Stomach (tissue), 19 donors: ENCODE measurements around the gene KIF5B. TPM values are rescaled to one million over a fixed set of nuclear protein-coding genes. Genes with fewer than 3 reads are reported as not detected.
A peak's percentile ranks its signal among the peaks of the same experiment; 100 is the strongest.

ENCODE experiments used
- DNase-seq, 2 donors: peaks; one replicate each; pipeline versions ENCODE4 v3.0.0 to v3.0.0-alpha.2; 2013 to 2019
- H3K27ac ChIP-seq, 5 donors: fragments of 200-600 bp in 4 of 5; sonication (generic) in 4 of 5; one replicate each; pipeline ENCODE4 v1.5.1; 2013 to 2019; ENCODE audit warnings: mild to moderate bottlenecking in 1 of 5, moderate library complexity in 1 of 5
- H3K27me3 ChIP-seq, 3 donors: fragments of 200-600 bp; sonication (generic); one replicate each; pipeline ENCODE4 v1.5.1; 2017 to 2019; ENCODE audit warnings: mixed run types in 1 of 3
- H3K36me3 ChIP-seq, 4 donors: fragments of 200-600 bp; sonication (generic); 1 replicate in 3 of 4; 2 replicates in 1 of 4; pipeline ENCODE4 v1.5.1; 2016 to 2019
- H3K4me1 ChIP-seq, 4 donors: fragments of 200-600 bp; sonication (generic); one replicate each; pipeline ENCODE4 v1.5.1; 2016 to 2019
- H3K4me3 ChIP-seq, 4 donors: fragments of 200-600 bp; sonication (generic) in 3 of 4; one replicate each; pipeline ENCODE4 v1.5.1; 2016 to 2019; ENCODE audit warnings: mild to moderate bottlenecking in 1 of 4
- H3K9me3 ChIP-seq, 4 donors: fragments of 200-600 bp; sonication (generic); one replicate each; pipeline ENCODE4 v1.5.1; 2016 to 2019
- EP300 ChIP-seq: sonication (generic); formaldehyde crosslinking; IDR thresholded peaks from one replicate; pipeline ENCODE4 v1.6.1; 2017; ENCODE audit warnings: antibody characterized with exemption
- POLR2A ChIP-seq, 4 donors: fragments of 450-650 bp; IDR thresholded peaks; one replicate each; pipeline ENCODE4 v1.6.1; 2016; ENCODE audit warnings: antibody characterized with exemption in 4 of 4, control low read depth in 2 of 4, mild to moderate bottlenecking in 1 of 4, moderate library complexity in 1 of 4
- POLR2AphosphoS5 ChIP-seq, 3 donors: sonication (generic); formaldehyde crosslinking; IDR thresholded peaks; one replicate each; pipeline ENCODE4 v1.6.1; 2016; ENCODE audit warnings: antibody characterized with exemption in 3 of 3
- WGBS, 5 donors: extraction: QIAGEN DNeasy Blood & Tissue Kit in 3 of 5; methylation state at CpG; one replicate each; pipeline versions ENCODE4 v1.1.5 to v1.1.7; 2013 to 2018; 5-methylcytosine and 5-hydroxymethylcytosine counted together
- intact Hi-C: fragments of 100-400 bp; cut with DNase I; formaldehyde crosslinking; loops from one replicate; pipeline ENCODE4 v1.15.1; 2023; ENCODE audit warnings: low total_unique reads
- long read RNA-seq, 10 donors: transcript quantifications; one replicate each; lab custom pipeline, GENCODE V29; 2026
- polyA plus RNA-seq, 3 donors: library from polyadenylated mRNA; stranded (reverse); fragments of 200-250 nt; gene quantifications; one replicate each; pipeline ENCODE4 v1.2.3, GENCODE V29; 2013
- total RNA-seq, 5 donors: library from RNA; depleted of rRNA; stranded (reverse); fragments of >200 nt; gene quantifications; one replicate each; pipeline versions ENCODE4 v1.1.0 to v1.2.3, GENCODE V29; 2014 to 2016
- TF ChIP-seq, protein P1 (sequence below), 7 experiments: fragments of 450-650 bp in 4 of 7; fragments of 200-600 bp in 3 of 7; sonication (generic) in 3 of 7; IDR thresholded peaks; one replicate each; pipeline ENCODE4 v1.5.1; 2016 to 2019; ENCODE audit warnings: antibody characterized with exemption in 7 of 7, control low read depth in 2 of 7, mild to moderate bottlenecking in 1 of 7
- donor health status: healthy with polysubstance abuse.
- donor health status: Bipolar disorder and iron deficiency.
- donor health status: healthy.

KIF5B gene
- total RNA-seq, result 100 to 1,000 TPM in 2 of 5 donors, 10 to 100 TPM in 3; 61.8 to 145 (median 71.4) TPM
- polyA plus RNA-seq, result 10 to 100 TPM; 25.1 to 48.3 (median 45.1) TPM
- long read RNA-seq, donor 1, partial matches to known transcripts, result 39 of 39 reads
- long read RNA-seq, donor 1, other reads (novel, unspliced or antisense), result 0 of 39 reads
- long read RNA-seq, donor 2, full-length matches to known transcripts, result 3 of 42 reads
- long read RNA-seq, donor 2, partial matches to known transcripts, result 39 of 42 reads
- long read RNA-seq, donor 2, other reads (novel, unspliced or antisense), result 0 of 42 reads
- long read RNA-seq, donor 3, partial matches to known transcripts, result 16 of 16 reads
- long read RNA-seq, donor 3, other reads (novel, unspliced or antisense), result 0 of 16 reads
- long read RNA-seq, donor 4, result 0 reads
- long read RNA-seq, donor 5, partial matches to known transcripts, result 36 of 36 reads
- long read RNA-seq, donor 5, other reads (novel, unspliced or antisense), result 0 of 36 reads
- long read RNA-seq, donor 6, full-length matches to known transcripts, result 9 of 90 reads
- long read RNA-seq, donor 6, partial matches to known transcripts, result 81 of 90 reads
- long read RNA-seq, donor 6, other reads (novel, unspliced or antisense), result 0 of 90 reads
- long read RNA-seq, donor 7, partial matches to known transcripts, result 71 of 71 reads
- long read RNA-seq, donor 7, other reads (novel, unspliced or antisense), result 0 of 71 reads
- long read RNA-seq, donor 8, partial matches to known transcripts, result 33 of 33 reads
- long read RNA-seq, donor 8, other reads (novel, unspliced or antisense), result 0 of 33 reads
- long read RNA-seq, donor 9, full-length matches to known transcripts, result 1 of 71 reads
- long read RNA-seq, donor 9, partial matches to known transcripts, result 70 of 71 reads
- long read RNA-seq, donor 9, other reads (novel, unspliced or antisense), result 0 of 71 reads
- long read RNA-seq, donor 10, partial matches to known transcripts, result 30 of 30 reads
- long read RNA-seq, donor 10, other reads (novel, unspliced or antisense), result 0 of 30 reads

DNA sequence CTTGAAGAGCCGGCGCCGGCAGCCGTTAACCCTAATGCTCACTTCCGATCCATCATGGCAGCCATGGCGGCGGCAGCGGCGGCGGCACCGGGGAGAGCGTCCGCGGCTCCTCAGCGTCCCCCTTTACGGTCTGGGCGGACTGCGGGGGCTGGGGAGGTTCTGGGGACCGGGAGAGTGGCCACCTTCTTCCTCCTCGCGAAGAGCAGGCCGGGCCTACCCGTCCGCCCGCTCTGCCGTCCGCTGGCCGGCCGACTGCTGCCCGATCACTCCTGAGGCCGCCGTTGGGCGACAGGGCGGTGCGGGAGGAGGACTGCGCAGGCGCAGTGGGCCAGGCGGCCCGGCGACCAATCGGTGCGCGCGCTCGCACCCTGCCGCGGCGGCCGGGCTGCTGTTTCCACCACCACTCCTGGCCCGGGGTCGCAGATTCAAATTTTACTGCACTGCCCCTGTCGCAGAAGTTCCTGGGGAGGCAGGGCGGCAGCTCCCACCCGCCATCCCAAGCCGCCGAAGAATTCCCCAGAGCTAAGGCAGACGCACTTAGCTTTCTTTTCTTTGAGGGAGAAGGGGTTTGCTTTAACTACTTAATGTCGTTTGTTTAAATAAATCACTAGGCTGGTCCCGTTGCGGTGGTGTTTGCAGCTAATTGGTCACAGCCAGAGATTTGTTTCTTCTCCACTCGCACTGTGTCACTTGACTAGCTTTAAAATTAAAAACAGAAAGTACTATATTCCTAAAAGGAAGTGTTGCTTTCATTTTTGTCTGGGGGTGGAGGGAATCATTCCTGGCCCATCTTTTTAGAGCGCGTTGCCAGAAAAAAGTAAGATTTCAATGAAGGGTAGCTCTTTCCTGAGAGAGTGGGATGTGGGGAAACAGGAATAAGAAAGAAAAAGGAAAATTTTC is at the start of gene KIF5B:
TSS of gene KIF5B (minus strand) at position 290 of the 900 bp plus-strand sequence. CDS start 452 bp downstream, outside the sequence.
- 1 to 2% (median 1%) methylated on average over 12 to 63 of the region's 63 CpGs for WGBS, 5 donors
- Histone ChIP-seq H3K27me3 (no peaks in the 10 kb centered on the region), H3K36me3 (no peaks in the 10 kb centered on the region), H3K4me1 (peaks cover 10 to 46% (median 31%) of the 10 kb centered on the region in 4 donors), H3K4me3 (peak within 1 kb of the TSS; percentile 74 to 90 (median 81)), H3K9me3 (no peaks in the 10 kb centered on the region), H3K27ac (peak within 1 kb of the TSS; percentile 97 to 100 (median 98))
- TF ChIP-seq POLR2AphosphoS5 (IDR thresholded peaks at IDR 0.05) (peak; percentile 97 to 99 (median 99)), POLR2A (IDR thresholded peaks at IDR 0.05) (peak in 2 of 4 donors; percentile 83 to 96), EP300 (no peak)
- TF ChIP-seq, protein P1, sequence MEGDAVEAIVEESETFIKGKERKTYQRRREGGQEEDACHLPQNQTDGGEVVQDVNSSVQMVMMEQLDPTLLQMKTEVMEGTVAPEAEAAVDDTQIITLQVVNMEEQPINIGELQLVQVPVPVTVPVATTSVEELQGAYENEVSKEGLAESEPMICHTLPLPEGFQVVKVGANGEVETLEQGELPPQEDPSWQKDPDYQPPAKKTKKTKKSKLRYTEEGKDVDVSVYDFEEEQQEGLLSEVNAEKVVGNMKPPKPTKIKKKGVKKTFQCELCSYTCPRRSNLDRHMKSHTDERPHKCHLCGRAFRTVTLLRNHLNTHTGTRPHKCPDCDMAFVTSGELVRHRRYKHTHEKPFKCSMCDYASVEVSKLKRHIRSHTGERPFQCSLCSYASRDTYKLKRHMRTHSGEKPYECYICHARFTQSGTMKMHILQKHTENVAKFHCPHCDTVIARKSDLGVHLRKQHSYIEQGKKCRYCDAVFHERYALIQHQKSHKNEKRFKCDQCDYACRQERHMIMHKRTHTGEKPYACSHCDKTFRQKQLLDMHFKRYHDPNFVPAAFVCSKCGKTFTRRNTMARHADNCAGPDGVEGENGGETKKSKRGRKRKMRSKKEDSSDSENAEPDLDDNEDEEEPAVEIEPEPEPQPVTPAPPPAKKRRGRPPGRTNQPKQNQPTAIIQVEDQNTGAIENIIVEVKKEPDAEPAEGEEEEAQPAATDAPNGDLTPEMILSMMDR (IDR thresholded peaks at IDR 0.05), result no peak
- peak; percentile 90 to 98 for DNase-seq
- intact Hi-C loops, result no loop called here

DNA sequence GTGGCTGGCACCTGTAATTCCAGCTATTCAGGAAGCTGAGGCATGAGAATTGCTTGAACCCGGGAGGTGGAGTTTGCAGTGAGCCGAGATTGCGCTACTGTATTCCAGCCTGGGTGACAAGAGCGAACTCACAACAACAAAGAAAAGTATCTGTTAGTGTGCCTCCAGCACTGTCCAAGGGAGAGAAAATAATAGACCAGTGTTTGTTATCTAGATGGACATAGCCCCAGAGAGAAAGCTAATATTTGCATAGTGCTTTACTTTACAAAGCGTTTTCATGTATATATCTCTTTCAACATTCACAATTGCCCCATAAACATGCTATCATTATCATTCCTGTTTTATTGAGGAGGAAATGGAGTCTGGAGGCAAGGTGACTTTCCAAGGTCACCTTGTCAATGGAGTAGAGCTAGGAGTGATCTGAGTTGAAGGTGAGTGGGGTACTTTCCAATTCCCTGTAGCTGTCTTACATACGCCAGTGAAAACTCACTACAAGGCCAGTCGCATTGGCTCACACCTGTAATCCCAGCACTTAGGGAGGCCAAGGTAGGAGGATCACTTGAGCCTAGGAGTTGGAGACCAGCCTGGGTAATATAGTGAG is 49.7 kb upstream of the KIF5B start:
- intact Hi-C loops, result no loop called here
- TF ChIP-seq POLR2A (IDR thresholded peaks at IDR 0.05), result no peak
- no peak for TF ChIP-seq EP300
- TF ChIP-seq, protein P1 (IDR thresholded peaks at IDR 0.05), result no peak
- TF ChIP-seq POLR2AphosphoS5 (IDR thresholded peaks at IDR 0.05), result peak in 1 of 3 donors; percentile 37
- peaks cover 5 to 23% (median 10%) of the 10 kb centered on the region in 4 donors for H3K4me1 ChIP-seq
- no peak overlapping the region for H3K27ac ChIP-seq
- H3K4me3 ChIP-seq, result no peak overlapping the region
- H3K9me3 ChIP-seq, result no peaks in the 10 kb centered on the region
- H3K27me3 ChIP-seq, result no peaks in the 10 kb centered on the region
- DNase-seq, result peak in 1 of 2 donors; percentile 53
- no peaks in the 10 kb centered on the region for H3K36me3 ChIP-seq
- WGBS, 5 donors, result 41 to 69% (median 64%) methylated on average over 7 of the region's 7 CpGs

DNA sequence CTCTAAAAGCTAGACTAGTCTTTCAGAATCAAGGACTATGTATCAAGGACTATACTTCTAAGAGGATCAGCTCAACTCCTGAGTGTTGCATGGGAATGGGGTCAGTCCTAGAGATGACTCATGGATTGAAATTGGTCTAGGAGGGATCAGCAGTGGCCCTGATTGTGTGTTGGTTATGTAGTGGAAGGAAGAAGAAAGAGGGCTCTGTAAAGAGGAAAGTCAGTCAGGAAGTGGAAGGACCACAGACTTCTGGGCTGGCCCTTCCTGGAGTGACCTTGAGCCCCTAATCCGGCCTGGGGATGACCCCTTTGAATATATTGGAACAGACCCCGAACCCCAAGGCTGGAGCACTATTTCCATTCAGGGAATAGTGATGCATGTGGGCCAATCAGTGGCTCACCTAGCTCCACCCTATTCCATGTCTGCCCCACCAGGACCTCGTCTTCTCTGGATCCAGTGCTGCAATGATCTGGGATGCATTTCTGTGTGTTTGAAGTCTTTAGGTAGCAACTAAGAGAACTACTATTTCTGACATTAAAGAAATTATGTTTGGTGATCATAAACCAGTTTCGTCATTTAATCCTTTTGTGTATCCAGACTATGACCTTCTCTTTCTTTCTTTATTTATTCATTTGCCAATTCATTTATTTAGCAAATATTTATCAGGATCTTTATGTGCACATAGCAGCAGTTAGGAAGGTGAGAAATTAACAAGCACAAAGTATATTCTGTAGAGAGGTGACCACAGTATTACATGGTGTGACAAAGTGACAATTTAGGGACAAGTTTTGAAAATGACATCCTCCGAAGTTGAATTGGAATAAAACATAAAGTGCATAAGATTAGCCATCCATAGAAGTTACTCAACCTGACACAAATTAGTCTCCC is 48.6 kb upstream of the KIF5B start:
- Histone ChIP-seq H3K27me3 (no peaks in the 10 kb centered on the region), H3K9me3 (no peaks in the 10 kb centered on the region), H3K36me3 (no peaks in the 10 kb centered on the region), H3K4me3 (no peak overlapping the region), H3K4me1 (peaks cover 5 to 23% (median 10%) of the 10 kb centered on the region in 4 donors), H3K27ac (no peak overlapping the region)
- WGBS, 5 donors, result 69 to 77% (median 72%) methylated on average over 5 of the region's 5 CpGs
- intact Hi-C loops, result no loop called here
- DNase-seq, result no peak
- TF ChIP-seq, protein P1 (IDR thresholded peaks at IDR 0.05), result no peak
- TF ChIP-seq POLR2AphosphoS5 (IDR thresholded peaks at IDR 0.05) (no peak), POLR2A (IDR thresholded peaks at IDR 0.05) (no peak), EP300 (no peak)
